Mesendoderm (in vitro differentiated cells): ENCODE data around the gene ROBO1.

Experiments
- DNase-seq: peaks from one replicate; pipeline ENCODE4 v3.0.0; 2013
- H2AK5ac ChIP-seq: 2 replicates; pipeline ENCODE4 v1.6.1; 2013; ENCODE audit warnings: low read length, inconsistent platforms
- H2BK120ac ChIP-seq: 2 replicates; pipeline ENCODE4 v1.6.1; 2013; ENCODE audit warnings: low read depth, mild to moderate bottlenecking, low read length, moderate library complexity, mixed read lengths
- H2BK15ac ChIP-seq: replicated peaks from 2 replicates; pipeline ENCODE4 v1.6.1; 2013; ENCODE audit warnings: low read depth, mild to moderate bottlenecking, moderate library complexity
- H2BK5ac ChIP-seq: 2 replicates; pipeline ENCODE4 v1.6.1; 2013; ENCODE audit warnings: low read length, inconsistent platforms
- H3K18ac ChIP-seq: 2 replicates; pipeline ENCODE4 v1.6.1; 2013; ENCODE audit warnings: mild to moderate bottlenecking, low read length, mixed read lengths
- H3K23ac ChIP-seq: one replicate; pipeline ENCODE4 v1.6.1; 2013; ENCODE audit warnings: low read length
- H3K27ac ChIP-seq: 2 replicates; pipeline ENCODE4 v1.5.1; 2013; ENCODE audit warnings: low read depth, mild to moderate bottlenecking, inconsistent platforms, low read length, moderate library complexity
- H3K27me3 ChIP-seq: 2 replicates; pipeline ENCODE4 v1.6.1; 2013; ENCODE audit warnings: low read length, control low read depth, mild to moderate bottlenecking, inconsistent platforms; ENCODE audit not compliant: insufficient read depth, poor library complexity
- H3K36me3 ChIP-seq: 2 replicates; pipeline ENCODE4 v1.6.1; 2013; ENCODE audit warnings: low read length, inconsistent platforms; ENCODE audit not compliant: control insufficient read depth, insufficient read depth
- H3K4ac ChIP-seq: one replicate; pipeline ENCODE4 v1.6.1; 2013; ENCODE audit warnings: low read depth, mild to moderate bottlenecking, low read length, moderate library complexity
- H3K4me1 ChIP-seq: 2 replicates; pipeline ENCODE4 v1.6.1; 2013; ENCODE audit warnings: low read depth, low read length, inconsistent platforms; ENCODE audit not compliant: control insufficient read depth
- H3K4me2 ChIP-seq: 2 replicates; pipeline ENCODE4 v1.6.1; 2013; ENCODE audit warnings: low read length
- H3K4me3 ChIP-seq: 2 replicates; pipeline ENCODE4 v1.5.1; 2013; ENCODE audit warnings: mild to moderate bottlenecking, low read length
- H3K56ac ChIP-seq: one replicate; pipeline ENCODE4 v1.6.1; 2013; ENCODE audit warnings: low read length
- H3K79me1 ChIP-seq: 2 replicates; pipeline ENCODE4 v1.6.1; 2013; ENCODE audit warnings: low read length, inconsistent platforms
- H3K79me2 ChIP-seq: 2 replicates; pipeline ENCODE4 v1.6.1; 2013; ENCODE audit warnings: mild to moderate bottlenecking, low read length; ENCODE audit not compliant: control insufficient read depth, insufficient read depth
- H3K9ac ChIP-seq: 2 replicates; pipeline ENCODE4 v1.6.1; 2013; ENCODE audit warnings: low read length, inconsistent platforms
- H4K5ac ChIP-seq: one replicate; pipeline ENCODE4 v1.6.1; 2013; ENCODE audit warnings: low read length
- H4K8ac ChIP-seq: one replicate; pipeline ENCODE4 v1.6.1; 2013; ENCODE audit warnings: low read depth, mild to moderate bottlenecking, control low read depth, low read length, moderate library complexity
- WGBS: extraction: QIAGEN DNeasy Blood & Tissue Kit; methylation state at CpG from one replicate; pipeline ENCODE4 v1.1.7; 2013; ENCODE audit warnings: low lambda C conversion rate, missing lambda C conversion rate; ENCODE audit not compliant: insufficient coverage; ENCODE audit errors: extremely low coverage; 5-methylcytosine and 5-hydroxymethylcytosine counted together

ROBO1 gene

DNA sequence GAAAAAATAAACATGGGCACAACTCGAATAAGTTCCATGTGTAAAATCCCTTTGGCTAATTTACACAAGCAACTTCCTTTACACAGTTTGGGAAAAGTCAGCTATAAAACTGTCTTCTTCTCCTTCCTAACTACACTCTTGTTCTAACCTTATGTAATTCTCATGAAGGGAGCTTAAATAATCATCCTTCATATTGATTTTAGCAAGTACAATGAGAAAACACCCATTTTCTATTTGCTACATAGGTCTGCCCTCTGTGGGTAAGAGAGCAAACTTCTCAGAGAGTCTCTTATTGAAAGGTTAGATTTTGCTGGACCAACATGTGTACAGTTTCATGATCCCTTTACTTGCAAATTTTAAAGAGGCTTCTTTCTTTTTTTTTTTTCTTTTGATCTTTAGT, 398.5 kb downstream of the ROBO1 start:
- H3K18ac ChIP-seq: no peak overlapping the region
- H2BK120ac ChIP-seq: no peak overlapping the region
- no peak overlapping the region for H2AK5ac ChIP-seq
- no peaks in the 10 kb centered on the region for H3K4me1 ChIP-seq
- H3K79me2 ChIP-seq: no peaks in the 10 kb centered on the region
- no peak overlapping the region for H3K4me3 ChIP-seq
- peak; percentile 8 for DNase-seq
- no CpG with 5 or more reads among the region's 1 CpG for WGBS
- H2BK15ac ChIP-seq: no peak overlapping the region
- no peak overlapping the region for H2BK5ac ChIP-seq
- no peak overlapping the region for H3K4me2 ChIP-seq
- no peaks in the 10 kb centered on the region for H3K79me1 ChIP-seq
- no peak overlapping the region for H4K5ac ChIP-seq
- no peak overlapping the region for H3K23ac ChIP-seq
- H3K9ac ChIP-seq: no peak overlapping the region
- no peak overlapping the region for H3K56ac ChIP-seq
- H3K36me3 ChIP-seq: no peaks in the 10 kb centered on the region
- H3K27me3 ChIP-seq: no peaks in the 10 kb centered on the region
- no peak overlapping the region for H3K27ac ChIP-seq
- H3K4ac ChIP-seq: no peak overlapping the region
- H4K8ac ChIP-seq: no peak overlapping the region

GRCh38 chr3:79368403-79368802, 399.4 kb downstream of the ROBO1 start:
- H3K27me3 ChIP-seq: no peaks in the 10 kb centered on the region
- H3K18ac ChIP-seq: no peak overlapping the region
- no CpG with 5 or more reads among the region's 3 CpGs for WGBS
- no peaks in the 10 kb centered on the region for H3K36me3 ChIP-seq
- no peak overlapping the region for H2BK15ac ChIP-seq
- H3K79me2 ChIP-seq: no peaks in the 10 kb centered on the region
- H2BK5ac ChIP-seq: no peak overlapping the region
- no peak overlapping the region for H3K27ac ChIP-seq
- no peak overlapping the region for H3K4ac ChIP-seq
- H4K8ac ChIP-seq: no peak overlapping the region
- no peak overlapping the region for H3K4me2 ChIP-seq
- H3K23ac ChIP-seq: no peak overlapping the region
- no peak overlapping the region for H3K9ac ChIP-seq
- H3K79me1 ChIP-seq: no peaks in the 10 kb centered on the region
- H3K4me3 ChIP-seq: no peak overlapping the region
- no peak overlapping the region for H3K56ac ChIP-seq
- DNase-seq: peak; percentile 55
- no peak overlapping the region for H4K5ac ChIP-seq
- H2BK120ac ChIP-seq: no peak overlapping the region
- no peaks in the 10 kb centered on the region for H3K4me1 ChIP-seq
- H2AK5ac ChIP-seq: no peak overlapping the region

DNA sequence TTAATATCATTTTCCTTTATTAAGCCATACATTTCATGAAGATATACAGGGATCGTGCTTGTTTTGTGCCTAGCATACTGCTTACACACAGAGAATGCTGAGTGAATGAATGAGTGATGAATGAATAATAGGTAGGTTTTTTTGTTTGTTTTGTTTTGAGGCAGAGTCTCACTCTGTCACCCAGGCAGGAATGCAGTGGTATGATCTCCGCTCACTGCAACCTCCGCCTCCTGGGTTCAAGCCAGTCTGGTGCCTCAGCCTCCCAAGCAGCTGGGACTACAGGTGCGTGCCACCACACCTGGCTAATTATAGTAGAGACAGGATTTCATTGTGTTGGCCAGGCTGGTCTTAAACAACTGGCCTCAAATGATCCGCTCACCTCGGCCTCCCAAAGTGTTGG, 400.0 kb downstream of the ROBO1 start:
- H2BK120ac ChIP-seq: no peak overlapping the region
- no peak overlapping the region for H4K8ac ChIP-seq
- H3K4me3 ChIP-seq: no peak overlapping the region
- no peak overlapping the region for H3K56ac ChIP-seq
- no peak overlapping the region for H2BK15ac ChIP-seq
- H2AK5ac ChIP-seq: no peak overlapping the region
- H3K23ac ChIP-seq: no peak overlapping the region
- no peaks in the 10 kb centered on the region for H3K79me2 ChIP-seq
- no peak overlapping the region for H4K5ac ChIP-seq
- DNase-seq: no peak
- no peaks in the 10 kb centered on the region for H3K4me1 ChIP-seq
- H3K36me3 ChIP-seq: no peaks in the 10 kb centered on the region
- no peaks in the 10 kb centered on the region for H3K27me3 ChIP-seq
- no peaks in the 10 kb centered on the region for H3K79me1 ChIP-seq
- no peak overlapping the region for H3K18ac ChIP-seq
- no peak overlapping the region for H3K4ac ChIP-seq
- no CpG with 5 or more reads among the region's 6 CpGs for WGBS
- no peak overlapping the region for H3K9ac ChIP-seq
- no peak overlapping the region for H3K27ac ChIP-seq
- no peak overlapping the region for H2BK5ac ChIP-seq
- no peak overlapping the region for H3K4me2 ChIP-seq

DNA sequence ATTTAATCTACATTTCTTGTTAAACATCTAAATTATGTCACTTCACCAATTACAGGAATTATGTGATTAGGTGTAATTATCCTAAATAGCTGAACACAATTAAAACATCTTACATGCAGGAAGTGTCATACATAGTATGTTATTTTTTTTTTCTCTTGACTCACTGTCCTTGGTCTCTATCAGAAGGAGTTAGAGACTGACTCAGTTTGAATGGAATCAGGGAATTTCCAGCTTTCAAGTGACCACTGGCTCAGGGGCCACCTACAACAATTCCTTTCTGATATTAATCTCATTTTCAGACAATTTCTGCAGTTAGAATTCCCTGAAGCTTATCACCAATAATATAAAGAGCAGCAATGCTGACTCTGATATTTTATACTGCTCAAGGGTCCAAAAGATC, 400.7 kb downstream of the ROBO1 start:
- Histone ChIP-seq H2BK120ac (no peak overlapping the region), H3K4me2 (no peak overlapping the region), H3K27me3 (no peaks in the 10 kb centered on the region), H3K4me1 (no peaks in the 10 kb centered on the region), H4K8ac (no peak overlapping the region), H3K9ac (no peak overlapping the region), H3K36me3 (no peaks in the 10 kb centered on the region), H3K4me3 (no peak overlapping the region), H3K4ac (no peak overlapping the region), H2BK15ac (no peak overlapping the region), H3K23ac (no peak overlapping the region), H2BK5ac (no peak overlapping the region), H3K79me2 (no peaks in the 10 kb centered on the region), H2AK5ac (no peak overlapping the region), H3K27ac (no peak overlapping the region), H3K79me1 (no peaks in the 10 kb centered on the region), H3K18ac (no peak overlapping the region), H4K5ac (no peak overlapping the region), H3K56ac (no peak overlapping the region)
- DNase-seq: no peak

DNA sequence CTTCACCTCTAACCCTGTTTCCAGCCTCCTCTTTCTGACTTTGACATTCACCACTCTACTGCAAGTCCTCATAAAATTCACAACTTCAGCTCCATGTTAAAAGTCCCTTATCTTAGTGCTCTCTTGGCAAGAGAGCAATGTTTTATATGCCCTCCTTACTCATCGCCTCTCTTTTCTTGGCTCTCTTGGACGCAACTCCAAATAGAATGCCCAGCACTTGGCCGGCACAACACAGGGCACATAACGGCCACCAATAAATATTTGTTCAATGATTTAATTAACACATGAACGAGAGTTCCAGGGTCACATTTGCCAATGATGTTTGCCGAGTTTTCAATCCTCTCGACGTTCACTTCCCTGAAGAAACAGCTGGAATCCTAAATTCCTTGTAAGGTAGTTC, 401.4 kb downstream of the ROBO1 start:
- DNase-seq: no peak
- Histone ChIP-seq H2BK5ac (no peak overlapping the region), H3K4me3 (no peak overlapping the region), H3K36me3 (no peaks in the 10 kb centered on the region), H3K79me2 (no peaks in the 10 kb centered on the region), H3K4me2 (no peak overlapping the region), H3K18ac (no peak overlapping the region), H3K56ac (no peak overlapping the region), H3K27ac (no peak overlapping the region), H2AK5ac (no peak overlapping the region), H4K8ac (no peak overlapping the region), H3K27me3 (no peaks in the 10 kb centered on the region), H4K5ac (no peak overlapping the region), H3K4ac (no peak overlapping the region), H3K9ac (no peak overlapping the region), H2BK120ac (no peak overlapping the region), H3K23ac (no peak overlapping the region), H2BK15ac (no peak overlapping the region), H3K4me1 (no peaks in the 10 kb centered on the region), H3K79me1 (no peaks in the 10 kb centered on the region)
- WGBS: no CpG with 5 or more reads among the region's 8 CpGs

DNA sequence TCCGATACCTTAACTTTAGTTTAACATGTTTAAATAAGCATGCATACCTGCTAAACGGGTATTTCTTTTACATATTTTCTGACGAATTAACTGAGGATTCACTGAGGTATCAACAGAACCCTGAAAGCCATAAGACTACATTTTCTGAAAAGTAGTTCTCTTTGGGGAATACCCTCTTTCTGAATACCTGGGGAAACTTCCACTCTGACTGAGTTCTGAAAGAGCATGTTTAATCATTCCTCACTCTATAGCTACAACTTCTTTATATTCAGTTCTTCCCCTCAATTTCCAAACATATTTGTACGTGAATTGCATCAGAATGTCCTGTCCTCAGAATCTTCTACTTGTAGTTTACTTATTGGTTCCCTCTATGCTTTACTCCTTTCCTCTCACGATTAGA, 403.0 kb downstream of the ROBO1 start:
- Histone ChIP-seq H2BK5ac (no peak overlapping the region), H3K4me2 (no peak overlapping the region), H3K18ac (no peak overlapping the region), H2BK120ac (no peak overlapping the region), H3K79me2 (no peaks in the 10 kb centered on the region), H4K8ac (no peak overlapping the region), H3K4me1 (no peaks in the 10 kb centered on the region), H3K4me3 (no peak overlapping the region), H2AK5ac (no peak overlapping the region), H3K56ac (no peak overlapping the region), H3K27me3 (no peaks in the 10 kb centered on the region), H3K23ac (no peak overlapping the region), H3K79me1 (no peaks in the 10 kb centered on the region), H3K4ac (no peak overlapping the region), H3K27ac (no peak overlapping the region), H3K9ac (no peak overlapping the region), H2BK15ac (no peak overlapping the region), H3K36me3 (no peaks in the 10 kb centered on the region), H4K5ac (no peak overlapping the region)
- no peak for DNase-seq
- no CpG with 5 or more reads among the region's 5 CpGs for WGBS
